HG03432 (cell line): ENCODE results near the gene ZSWIM3.
A peak's percentile ranks its signal among the peaks of the same experiment; 100 is the strongest.
"Not testable (repeated sequence)": the region's sequence is repeated elsewhere in the genome, so short reads cannot be mapped to it uniquely, and the experiment has no call there.

Experiments used
- ATAC-seq: cut with Tn5 transposase; IDR thresholded peaks from one replicate; pipeline ENCODE4 v1.9.1; 2021; ENCODE audit warnings: mild to moderate bottlenecking, moderate library complexity; ENCODE audit not compliant: unreplicated experiment

ZSWIM3 gene

DNA sequence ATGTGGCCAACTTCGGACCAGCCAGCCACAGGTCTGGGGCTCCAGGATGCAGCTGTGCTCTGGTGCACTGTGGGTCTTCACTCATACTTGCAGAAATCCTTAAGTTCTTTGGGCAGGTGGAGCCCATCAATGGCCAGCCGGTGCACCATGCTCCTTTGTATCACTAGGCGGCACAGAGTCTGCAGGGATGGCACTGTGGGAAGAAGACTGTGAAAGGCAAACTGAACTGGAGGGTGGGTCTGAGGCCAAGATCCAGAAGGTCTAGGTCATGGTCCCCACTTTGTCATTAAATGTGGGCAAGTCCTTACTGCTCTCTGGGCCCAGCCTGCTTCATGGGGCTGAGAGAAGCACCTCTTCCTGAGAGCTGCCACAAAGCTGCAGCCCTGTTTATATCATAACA lies 31.3 kb downstream of the ZSWIM3 start:
- no peak for ATAC-seq

DNA sequence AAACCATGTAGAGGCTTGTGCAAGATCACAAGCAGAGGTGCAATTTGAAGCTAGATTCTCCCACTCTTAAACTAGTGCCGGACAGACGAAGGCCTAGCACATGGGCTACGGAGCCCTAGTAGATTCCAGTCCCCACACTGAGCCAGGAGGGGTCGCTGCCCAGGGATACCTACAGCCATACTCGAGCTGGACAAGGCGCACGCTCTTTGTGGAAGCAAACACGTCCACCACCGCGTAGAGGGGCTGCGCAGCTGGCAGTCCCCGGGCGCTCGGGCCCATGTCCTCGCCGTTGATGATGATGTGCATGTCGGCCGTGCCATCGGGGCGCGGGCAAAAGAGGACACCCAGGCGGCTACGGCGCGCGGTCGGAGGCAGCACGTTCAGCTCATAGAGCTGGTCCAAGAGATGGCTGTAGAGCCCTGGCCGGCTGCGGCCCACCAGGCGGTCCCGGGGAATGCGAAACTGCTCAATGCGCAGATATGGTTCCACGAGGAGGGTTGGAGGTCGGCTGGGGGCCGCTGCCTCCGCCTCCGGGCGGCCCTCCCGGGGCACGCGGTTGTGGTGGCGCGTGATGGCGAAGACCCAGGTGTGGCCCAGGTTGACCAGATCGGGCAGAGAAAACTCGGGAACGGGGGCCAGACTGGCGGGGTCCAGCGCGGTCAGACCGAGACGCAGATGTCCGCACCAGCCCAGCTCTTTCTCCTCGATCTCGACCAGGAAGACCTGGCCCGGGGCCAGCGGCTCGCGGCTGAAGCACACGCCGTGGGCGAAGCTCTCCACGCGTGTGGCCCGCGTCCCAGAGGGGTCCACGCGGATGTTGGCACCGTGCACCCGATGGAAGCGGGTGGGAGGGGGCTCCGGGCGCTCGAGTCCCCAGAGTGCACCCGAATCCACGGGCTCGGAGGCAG lies 32.9 kb downstream of the ZSWIM3 start:
- ATAC-seq = peak; percentile 24

DNA sequence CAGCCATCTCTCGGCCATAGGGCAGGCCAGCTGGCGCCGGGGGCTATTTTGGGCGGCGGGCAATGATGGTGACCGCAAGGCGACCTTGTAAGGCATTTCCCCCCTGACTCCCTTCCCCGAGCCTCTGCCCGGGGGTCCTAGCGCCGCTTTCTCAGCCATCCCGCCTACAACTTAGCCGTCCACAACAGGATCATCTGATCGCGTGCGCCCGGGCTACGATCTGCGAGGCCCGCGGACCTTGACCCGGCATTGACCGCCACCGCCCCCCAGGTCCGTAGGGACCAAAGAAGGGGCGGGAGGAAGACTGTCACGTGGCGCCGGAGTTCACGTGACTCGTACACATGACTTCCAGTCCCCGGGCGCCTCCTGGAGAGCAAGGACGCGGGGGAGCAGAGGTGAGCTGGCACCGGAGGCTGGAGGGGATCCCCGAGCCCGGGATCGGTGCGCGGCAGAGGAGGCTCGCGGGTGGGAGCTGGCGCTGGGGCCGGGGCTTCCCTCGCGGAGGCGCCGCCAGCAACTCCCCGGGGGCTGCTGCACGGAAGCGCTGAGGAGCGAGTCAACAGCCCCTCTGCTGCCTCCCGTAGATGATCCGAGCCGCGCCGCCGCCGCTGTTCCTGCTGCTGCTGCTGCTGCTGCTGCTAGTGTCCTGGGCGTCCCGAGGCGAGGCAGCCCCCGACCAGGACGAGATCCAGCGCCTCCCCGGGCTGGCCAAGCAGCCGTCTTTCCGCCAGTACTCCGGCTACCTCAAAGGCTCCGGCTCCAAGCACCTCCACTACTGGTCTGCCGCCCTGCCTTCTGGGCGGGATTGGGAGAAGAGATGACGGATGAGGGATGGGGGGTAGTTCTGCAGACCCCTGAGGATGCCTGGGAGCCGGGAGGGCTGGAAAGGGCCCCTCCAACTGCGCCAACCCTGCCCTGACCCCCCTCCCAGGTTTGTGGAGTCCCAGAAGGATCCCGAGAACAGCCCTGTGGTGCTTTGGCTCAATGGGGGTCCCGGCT lies 33.9 kb downstream of the ZSWIM3 start, which contains the start of the genes CTSA and NEURL2:
TSS of gene CTSA (plus strand) at position 351 of the 999 bp plus-strand sequence. CDS start at position 585, 234 bp downstream.
TSS of gene NEURL2 (minus strand) at position 224 of the 999 bp plus-strand sequence. CDS start at position 7, 217 bp downstream.
- ATAC-seq = peak; percentile 71

DNA sequence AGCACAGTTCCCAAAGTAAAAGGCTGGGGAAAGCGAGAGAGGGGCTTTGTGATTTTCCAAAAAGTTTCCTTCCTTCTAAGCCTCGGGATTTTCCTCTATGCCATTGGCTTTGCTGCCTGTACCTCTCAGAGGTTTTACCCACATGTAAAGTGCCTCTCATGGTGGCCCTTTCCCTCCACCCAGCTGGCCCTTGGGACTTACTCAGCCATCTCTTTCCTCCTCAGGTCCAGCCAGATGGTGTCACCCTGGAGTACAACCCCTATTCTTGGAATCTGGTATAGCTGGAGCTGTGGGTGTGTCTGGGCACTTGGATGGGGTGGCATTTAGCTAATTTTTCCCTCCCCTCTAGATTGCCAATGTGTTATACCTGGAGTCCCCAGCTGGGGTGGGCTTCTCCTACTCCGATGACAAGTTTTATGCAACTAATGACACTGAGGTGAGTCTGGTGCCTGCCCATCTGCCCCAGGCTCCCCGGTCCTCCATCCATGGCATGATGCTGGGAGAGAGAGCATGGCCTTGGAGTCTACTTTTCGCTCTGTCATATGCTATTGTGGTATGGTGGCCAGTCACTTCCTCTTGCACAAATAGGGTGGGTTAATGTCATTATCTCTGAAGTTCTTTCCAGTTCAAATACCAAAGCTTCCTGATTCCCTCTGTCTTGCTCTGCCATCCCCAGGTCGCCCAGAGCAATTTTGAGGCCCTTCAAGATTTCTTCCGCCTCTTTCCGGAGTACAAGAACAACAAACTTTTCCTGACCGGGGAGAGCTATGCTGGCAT lies 34.8 kb downstream of the ZSWIM3 start:
- ATAC-seq = no peak

DNA sequence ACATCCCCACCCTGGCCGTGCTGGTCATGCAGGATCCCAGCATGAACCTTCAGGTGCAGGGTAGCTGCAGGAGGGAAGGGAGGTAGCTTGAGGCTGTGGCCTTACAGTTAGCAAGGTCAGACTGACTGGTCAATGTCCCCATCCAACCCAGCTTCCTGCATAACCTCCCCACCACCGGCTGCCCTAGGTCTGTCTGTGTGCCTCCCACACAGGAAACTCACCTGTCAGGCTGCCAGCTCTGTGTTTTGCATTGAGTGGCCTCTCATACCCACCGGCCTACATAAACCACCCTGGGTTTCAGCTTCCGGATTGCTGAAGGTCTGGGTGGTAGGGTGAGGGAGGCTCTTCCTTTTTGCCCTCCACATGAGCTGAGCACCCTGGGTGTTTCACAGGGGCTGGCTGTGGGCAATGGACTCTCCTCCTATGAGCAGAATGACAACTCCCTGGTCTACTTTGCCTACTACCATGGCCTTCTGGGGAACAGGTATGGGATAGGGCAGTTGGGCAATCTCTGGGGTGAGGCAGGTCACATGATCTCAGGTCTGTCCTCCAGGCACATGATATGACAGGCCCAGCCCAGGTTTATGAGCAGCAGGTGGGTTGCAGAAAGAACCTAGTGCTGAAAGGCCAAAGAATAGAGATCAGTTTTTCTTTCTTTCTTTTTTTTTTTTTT lies 35.5 kb downstream of the ZSWIM3 start:
- no peak for ATAC-seq

DNA sequence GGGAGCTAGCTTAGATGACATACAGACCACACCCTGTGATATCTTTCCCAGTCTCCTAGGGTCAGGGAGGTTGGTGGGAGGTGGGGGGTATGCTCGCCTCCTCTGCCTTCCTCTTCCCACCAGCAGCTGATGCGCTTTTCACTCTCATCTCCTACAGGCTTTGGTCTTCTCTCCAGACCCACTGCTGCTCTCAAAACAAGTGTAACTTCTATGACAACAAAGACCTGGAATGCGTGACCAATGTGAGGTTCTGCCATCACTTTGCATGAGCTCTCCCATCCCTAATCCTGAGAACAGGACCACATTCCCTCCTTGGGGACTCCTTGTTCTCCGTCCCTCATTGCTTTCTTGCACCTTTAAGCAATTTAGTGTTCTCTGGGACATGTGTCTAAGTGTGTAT lies 36.4 kb downstream of the ZSWIM3 start:
- no peak for ATAC-seq

DNA sequence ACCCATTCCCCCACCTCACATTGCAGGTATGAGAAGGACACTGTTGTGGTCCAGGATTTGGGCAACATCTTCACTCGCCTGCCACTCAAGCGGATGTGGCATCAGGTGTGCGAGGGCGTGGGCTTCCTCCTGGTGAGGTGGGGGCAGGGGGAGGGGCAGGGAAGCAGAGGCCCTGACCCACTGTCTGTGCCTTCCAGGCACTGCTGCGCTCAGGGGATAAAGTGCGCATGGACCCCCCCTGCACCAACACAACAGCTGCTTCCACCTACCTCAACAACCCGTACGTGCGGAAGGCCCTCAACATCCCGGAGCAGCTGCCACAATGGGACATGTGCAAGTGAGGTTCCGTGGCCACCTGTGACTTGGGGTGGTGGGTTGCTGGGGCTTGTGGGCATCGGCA lies 37.4 kb downstream of the ZSWIM3 start:
- ATAC-seq = no peak

DNA sequence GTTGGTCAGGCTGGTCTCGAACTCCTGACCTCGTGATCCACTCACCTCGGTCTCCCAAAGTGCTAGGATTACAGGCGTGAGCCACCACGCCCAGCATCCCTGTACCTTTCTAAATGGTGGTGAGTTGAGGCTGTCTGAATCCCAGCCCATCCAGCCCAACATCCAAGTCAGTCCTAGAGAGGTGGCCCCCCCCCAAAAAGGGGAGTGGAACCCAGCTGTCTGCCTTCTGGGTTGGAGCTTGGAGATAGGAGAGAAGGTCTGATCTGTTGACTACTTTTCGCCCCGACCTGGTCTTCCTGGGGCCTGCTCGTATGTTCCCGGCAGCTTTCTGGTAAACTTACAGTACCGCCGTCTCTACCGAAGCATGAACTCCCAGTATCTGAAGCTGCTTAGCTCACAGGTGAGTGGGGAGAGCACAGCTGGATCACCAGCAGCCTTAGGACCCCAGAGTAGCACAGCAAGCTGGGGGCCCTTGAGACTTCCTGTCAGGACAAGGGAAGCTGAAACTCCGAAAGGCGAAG lies 39.3 kb downstream of the ZSWIM3 start:
- ATAC-seq = no peak

DNA sequence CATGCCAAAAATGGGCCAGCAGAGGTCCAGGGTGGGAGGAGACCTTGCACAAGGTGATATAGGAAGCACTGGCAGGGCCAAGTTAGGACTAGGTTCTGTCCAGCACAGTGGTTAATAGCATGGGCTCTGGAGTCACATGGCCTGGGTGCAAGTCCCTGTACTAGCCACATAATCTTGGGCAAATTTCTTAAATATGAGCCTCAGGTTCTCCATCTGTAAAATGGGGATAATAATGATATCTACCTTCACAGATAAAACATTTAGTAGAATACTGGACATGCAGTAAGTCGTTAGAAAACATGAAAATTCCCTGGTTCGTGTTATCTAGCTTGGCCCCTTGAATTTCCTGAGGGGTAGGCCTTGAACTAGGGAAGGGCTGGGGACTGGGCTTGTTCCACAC lies 39.9 kb downstream of the ZSWIM3 start:
- no peak for ATAC-seq

DNA sequence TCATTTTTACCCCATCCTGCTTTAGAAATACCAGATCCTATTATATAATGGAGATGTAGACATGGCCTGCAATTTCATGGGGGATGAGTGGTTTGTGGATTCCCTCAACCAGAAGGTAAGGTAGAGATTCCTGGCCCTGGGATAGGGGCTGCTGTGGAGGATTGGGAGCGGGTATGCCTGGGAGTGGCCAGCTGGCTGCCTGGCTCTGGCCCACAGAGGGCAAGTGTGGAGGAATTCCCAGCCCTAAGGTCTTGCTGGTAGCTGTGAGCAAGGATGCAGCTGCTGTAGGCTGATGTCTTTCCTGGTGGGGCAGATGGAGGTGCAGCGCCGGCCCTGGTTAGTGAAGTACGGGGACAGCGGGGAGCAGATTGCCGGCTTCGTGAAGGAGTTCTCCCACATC lies 40.3 kb downstream of the ZSWIM3 start:
- no peak for ATAC-seq

DNA sequence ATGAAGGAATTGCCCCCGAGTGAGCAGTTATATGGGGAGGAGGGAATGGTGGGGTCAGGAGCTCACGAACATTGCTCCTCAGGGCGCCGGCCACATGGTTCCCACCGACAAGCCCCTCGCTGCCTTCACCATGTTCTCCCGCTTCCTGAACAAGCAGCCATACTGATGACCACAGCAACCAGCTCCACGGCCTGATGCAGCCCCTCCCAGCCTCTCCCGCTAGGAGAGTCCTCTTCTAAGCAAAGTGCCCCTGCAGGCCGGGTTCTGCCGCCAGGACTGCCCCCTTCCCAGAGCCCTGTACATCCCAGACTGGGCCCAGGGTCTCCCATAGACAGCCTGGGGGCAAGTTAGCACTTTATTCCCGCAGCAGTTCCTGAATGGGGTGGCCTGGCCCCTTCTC lies 40.9 kb downstream of the ZSWIM3 start:
- ATAC-seq = no peak

DNA sequence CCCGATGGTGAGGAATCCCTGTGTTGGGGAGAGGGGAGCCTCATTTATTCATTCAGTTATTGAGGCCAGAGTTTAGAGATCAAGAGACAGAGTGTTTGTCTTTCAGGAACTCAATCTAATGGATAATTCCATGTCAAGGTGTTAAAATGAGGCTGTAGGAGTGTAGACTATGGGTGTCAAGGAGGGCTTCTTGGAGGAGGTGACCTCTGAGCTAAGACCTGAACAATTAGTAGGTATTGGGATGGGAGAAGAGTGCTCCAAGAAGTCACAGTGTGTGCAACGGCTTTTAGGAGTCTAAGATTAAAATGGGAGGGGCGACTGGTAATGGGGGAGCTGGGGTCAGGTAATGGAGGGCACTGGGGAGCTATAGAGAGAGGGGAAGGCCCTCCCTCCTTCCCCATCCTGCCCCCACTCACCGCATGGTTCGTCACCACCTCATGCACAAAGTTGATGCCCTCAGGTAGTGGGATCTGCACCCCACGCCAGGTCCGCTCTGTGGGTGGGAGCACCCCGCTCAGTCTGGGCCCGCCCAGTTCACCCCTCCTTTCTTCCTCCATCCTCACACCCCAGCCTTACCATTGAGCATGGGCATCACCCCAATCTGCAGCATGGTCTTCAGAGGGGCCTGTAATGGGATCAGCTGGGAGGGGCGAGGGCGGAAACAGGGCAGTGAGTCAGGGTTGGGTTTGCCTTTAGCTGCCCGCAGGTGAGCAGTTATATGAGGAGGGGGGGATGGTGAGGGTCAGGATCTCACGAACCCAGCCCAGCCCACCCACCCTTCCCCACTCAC lies 41.8 kb downstream of the ZSWIM3 start:
- no peak for ATAC-seq

DNA sequence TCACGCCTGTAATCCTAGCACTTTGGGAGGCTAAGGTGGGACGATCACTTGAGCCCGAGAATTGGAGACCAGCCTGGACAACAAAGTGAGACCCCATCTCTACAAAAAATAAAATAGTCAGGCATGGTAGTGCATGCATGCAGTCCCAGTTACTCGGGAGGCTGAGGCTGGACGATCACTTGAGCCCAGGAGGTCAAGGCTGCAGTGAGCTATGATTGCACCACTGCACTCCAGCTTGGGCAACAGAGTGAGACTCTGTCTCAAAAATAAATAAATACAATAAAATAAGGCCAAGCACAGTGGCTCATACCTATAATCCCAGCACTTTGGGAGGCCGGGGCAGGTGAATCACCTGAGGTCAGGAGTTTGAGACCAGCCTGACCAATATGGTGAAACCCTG lies 43.9 kb downstream of the ZSWIM3 start:
- ATAC-seq = not testable (repeated sequence)

DNA sequence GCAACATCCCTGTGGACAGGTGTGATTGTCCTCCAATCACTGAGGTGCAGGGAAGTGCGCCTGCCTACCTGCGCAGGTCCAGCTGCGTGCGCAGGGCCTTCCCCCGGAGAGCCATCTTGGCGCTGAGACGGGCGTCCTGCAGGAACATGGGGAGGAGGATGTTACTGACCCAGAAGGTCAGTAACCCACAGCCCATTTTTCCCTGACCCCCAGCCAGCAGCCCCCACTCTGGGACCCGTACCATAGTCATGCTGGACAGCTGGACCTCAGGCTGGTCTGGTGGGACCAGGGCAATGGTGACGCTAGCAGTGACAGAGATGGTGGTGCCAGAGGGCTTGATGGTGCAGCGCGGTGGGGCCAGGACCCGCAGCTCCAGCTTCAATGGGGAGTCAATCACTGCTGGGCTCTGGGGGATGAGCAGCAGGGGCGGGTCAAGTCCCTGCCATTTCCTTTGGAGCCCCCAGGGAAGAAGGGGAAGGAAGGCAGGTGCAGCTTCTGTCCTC lies 44.8 kb downstream of the ZSWIM3 start:
- no peak for ATAC-seq

DNA sequence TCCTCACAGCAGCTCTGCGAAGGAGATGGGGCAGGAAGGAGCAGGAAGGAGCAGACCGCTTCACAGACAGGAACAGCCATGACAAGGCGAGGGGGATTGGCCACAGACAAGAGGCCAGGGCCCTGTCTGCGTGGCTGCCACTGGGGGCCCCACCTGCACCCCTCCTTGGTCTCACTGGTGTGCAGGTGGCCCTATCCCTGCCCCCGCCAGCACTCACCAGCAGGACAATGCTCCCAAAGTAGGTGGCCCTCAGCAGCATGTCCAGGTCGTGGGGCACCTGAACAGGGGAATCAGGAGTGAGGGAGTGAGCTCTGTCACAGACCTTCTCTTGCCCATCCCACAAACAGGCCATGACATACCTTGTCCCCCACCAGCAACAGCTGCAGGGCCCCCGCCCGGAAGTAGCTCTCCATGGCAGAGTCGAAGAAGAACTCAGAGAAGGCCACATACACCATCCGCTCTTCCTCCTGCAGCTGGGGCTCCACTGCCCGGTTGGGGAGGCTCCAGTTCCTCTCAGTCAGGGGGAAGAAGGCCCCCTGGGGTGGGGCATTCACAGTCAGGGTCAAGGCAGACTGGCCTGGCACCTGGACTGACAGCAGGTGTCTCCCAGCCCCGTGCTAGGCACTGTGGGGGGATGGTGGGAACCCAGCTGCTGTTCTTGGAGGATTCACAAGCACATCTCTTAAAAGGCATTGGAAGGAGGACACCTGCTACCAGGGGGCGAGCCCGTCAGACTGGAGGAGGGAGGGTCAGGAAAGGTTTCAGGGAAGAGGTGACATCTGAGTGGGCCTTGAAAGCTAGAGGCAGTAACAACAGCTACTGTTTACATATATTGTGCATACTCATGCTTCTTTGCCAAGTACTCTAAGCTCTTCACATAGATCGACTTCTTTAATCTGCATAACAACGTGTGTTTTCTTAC lies 47.4 kb downstream of the ZSWIM3 start:
- no peak for ATAC-seq

DNA sequence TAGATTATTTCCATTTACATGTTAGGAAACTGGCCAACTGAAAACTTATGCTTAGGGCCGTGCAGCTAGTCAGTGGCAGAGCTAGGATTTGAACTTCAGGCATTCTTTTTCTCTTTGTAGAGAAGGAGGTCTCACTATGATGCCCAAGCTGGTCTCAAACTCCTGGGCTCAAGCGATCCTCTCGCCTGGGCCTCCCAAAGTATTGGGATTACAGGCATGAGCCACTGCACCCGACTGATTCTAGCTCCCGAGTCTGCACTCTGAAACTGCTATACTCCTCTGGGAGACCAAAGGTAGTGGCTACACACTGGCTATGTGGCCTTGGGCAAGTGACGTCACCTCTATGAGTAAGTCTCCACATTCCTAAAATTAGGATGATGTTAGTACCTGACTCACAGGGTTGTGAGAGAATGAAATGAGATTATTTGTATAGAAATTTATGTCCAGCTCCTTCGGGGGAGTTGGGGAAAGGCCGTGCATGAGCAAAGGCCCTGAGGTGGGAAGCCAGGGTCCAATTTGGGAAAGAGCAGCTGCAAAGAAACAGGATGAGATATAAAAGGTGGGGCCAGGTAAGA lies 48.2 kb downstream of the ZSWIM3 start:
- no peak for ATAC-seq

DNA sequence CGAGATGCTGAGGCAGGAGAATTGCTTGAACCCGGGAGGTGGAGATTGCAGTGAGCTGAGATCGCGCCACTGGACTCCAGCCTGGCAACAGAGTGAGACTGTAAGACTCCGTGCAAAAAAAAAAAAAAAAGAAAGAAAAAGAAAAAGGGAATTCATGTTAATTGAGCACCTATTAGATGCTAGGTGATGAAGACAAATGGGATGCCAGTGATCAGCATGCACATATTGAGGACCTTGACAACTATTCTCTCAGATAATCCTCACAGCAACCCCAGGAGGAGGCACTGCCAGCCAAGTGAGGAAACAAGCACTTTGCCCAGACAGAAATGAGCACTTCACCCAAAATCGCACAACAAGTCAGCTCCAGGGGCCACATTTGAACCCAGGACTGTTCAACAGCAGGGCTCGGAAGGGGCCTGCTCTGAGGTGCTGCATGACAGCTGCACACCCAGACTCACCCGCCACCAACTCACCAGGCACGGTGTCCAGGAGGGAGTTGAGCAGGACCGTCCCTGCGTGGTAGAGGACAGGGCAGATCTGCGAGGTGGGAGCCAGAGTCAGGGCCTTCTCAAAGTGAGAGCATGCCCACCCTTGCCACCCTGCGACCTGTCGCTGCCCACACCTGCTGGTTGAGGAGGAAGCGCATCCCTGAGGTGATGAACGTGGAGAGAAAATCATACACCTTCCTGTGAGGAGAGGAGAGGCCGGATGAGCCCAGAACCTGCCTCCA lies 50.0 kb downstream of the ZSWIM3 start:
- ATAC-seq = no peak
